HG03066 (cell line): ENCODE results near the gene ARPP21.

Experiments used
- ATAC-seq: cut with Tn5 transposase; IDR thresholded peaks from one replicate; pipeline ENCODE4 v1.9.1; 2021; ENCODE audit warnings: low read depth; ENCODE audit not compliant: unreplicated experiment

Gene ARPP21

DNA sequence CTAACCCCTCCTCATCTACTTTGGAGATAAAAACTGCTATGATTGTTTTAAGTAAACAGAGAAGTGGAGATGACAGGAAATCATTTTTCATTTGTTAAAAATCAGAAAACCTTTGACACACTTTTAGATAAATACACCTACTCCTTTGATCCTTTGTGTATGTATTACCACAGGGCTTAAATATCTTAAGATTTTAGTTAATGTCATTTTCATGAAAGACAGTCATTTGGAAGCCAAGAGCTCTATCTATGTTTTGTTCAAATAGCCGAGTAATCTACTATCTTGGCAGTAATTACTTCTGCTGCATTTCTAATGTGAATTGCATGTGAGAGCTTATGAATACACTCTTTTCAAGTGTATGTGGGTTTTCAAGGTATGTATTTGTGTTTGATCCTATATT, 2.0 kb downstream of the ARPP21 start:
- ATAC-seq, result no peak

- ATAC-seq, result no peak
These were observed 2.7 kb downstream of the ARPP21 start for GRCh38 chr3:35641920-35642527.

GRCh38 chr3:35643495-35643894, 4.2 kb downstream of the ARPP21 start:
- no peak for ATAC-seq

DNA sequence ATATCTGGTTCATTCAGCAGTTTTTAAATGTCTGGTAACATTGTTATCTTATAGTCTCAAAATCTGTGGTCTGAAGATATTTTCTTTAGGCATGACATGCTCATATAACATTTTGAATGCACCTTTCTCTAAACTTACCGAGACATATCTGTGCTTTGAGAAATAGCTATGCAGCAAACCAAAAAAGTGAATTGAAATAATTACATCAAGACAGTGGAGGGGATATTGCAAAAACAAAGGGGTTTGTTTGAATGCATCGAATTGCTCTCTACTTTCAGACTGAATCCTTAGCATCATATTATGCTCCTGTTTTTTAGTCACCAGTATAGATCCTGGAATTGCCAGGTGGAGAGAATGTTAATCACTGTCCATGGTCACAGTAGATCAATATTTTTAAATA, 5.1 kb downstream of the ARPP21 start:
- no peak for ATAC-seq

DNA sequence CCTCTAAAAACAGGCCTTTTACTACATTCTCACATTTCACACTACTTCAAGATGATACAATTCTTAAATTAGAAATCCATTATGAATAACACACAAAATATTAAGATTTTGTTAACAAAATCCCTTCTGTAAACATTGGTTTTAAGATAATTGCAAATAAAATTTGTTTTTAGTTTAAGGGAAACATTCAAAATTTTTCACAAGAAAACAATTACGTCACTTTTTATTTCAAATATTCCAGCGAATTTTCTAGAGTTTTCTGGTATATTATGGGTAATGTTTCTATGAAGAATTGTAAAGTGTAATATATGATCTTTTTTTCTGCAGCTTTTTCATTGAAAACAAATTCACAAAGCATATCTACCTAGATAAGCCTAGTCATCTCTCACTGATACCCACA, 5.9 kb downstream of the ARPP21 start:
- no peak for ATAC-seq

DNA sequence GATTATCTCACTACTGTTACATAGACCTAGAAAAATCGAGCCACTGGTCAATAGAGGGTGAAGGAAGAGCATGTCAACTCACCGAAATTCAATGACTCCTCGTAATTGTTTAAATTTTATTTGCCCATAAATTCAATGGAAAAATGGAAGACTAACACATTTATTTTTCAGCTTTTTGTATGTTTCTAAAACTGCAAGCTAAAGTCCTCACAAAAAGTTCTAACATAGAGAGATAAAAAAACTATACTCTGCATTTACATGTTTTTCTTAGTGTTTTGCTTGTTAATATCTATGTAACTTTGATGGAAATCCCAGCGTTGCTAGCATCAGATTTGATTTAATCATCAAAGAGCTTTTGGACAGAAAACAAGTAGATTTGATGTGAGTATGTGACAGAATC, 6.8 kb downstream of the ARPP21 start:
- no peak for ATAC-seq

DNA sequence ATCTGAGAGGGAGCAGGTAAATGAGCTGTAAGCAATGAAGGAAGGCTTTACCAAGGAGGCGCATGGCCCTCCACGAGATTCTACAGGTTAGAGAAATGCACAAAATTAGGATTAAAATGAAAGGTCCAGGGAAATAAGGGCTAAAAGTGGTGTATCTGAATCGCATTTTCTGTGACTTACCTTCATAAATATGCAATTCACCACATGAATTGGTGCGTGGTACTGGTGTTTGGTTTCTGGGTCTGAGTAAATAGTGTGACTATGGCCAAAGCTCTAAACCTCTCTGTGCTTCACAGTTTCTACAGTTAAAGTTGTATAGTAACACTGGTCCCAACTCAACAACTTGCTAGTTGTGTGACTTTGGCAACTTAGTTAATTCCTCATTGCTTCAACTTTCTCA, 8.1 kb downstream of the ARPP21 start:
- ATAC-seq, result no peak

DNA sequence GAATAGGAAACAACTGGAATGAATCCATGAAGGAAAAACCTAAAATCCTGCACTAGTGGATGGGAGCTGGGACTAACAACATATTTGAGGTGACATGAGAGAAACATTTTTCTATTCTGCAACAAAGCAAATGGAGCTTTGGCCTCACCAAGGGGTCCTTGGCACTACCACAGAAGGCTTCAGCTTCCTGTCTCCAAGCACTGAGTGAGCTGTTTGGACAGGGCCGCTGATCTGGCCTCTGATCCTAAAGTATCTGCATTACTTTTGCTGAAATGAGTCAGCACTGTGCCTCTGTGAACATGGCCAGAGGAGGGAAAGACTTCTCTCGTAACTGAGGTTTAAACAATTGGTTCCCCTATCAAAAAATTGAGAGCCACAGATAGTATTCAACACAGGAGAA, 9.0 kb downstream of the ARPP21 start:
- no peak for ATAC-seq

DNA sequence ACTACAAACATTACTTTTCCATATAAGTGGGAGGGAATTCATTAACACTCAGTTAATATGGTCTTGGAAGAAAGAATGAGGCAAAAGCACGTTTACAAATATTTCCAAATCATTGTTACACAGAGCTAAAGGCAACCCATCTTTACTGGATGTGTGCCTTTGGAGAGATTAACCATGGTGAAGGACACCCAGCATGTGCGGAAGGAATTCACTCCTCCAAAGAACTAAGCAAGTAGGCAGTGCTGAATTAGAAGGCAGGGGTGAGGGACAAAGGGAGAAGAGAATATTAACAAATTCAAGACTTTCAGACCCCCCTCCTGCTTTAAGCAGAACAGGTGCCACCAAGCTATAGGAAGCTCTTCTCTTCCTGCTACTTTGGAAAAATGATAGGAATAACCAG, 10.1 kb downstream of the ARPP21 start:
- no peak for ATAC-seq

- ATAC-seq, result no peak
These were observed 12.1 kb downstream of the ARPP21 start for GRCh38 chr3:35651426-35651825.

DNA sequence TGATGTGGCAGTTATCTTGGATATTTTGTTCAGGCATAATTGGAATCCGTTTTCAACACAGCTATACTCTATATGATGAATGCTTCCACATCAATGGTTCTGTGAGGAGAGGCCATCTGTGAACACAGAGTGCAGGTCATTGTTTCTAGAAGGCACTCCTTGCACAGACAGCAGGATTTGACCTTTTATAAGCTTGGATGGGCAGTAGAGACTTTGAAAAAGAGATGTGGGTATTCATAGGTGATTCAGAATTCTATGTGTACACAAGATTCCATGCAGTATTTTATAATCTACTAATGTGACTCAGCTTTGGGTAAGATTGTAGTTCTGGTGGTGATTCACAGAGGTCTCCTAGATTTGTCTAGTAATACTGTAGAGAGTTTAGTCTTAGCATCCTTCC, 12.5 kb downstream of the ARPP21 start:
- ATAC-seq, result no peak

DNA sequence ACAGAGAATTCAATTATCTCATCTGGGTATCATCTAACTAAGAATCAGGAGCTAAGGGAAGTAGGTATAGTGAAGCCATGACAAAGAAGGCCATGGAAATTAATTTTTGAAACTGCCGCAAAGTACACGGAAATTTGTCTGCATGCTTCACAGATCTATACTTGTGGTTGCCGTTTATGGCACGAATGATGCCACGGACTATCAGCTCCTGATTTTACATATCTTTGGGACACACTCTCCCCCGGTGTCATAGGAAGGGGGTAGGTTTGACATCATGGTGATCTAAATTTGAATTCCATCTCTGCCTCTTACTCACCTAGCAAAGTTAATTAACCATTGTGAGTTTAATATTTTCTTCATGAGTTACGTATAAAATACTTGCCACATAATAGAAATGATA, 14.0 kb downstream of the ARPP21 start:
- ATAC-seq, result no peak

- no peak for ATAC-seq
These were observed 15.2 kb downstream of the ARPP21 start for GRCh38 chr3:35654476-35654875.

GRCh38 chr3:35658686-35659085, 19.4 kb downstream of the ARPP21 start:
- no peak for ATAC-seq

- no peak for ATAC-seq
These were observed 20.4 kb downstream of the ARPP21 start for GRCh38 chr3:35659768-35660167.

GRCh38 chr3:35663471-35663870, 24.1 kb downstream of the ARPP21 start:
- no peak for ATAC-seq

DNA sequence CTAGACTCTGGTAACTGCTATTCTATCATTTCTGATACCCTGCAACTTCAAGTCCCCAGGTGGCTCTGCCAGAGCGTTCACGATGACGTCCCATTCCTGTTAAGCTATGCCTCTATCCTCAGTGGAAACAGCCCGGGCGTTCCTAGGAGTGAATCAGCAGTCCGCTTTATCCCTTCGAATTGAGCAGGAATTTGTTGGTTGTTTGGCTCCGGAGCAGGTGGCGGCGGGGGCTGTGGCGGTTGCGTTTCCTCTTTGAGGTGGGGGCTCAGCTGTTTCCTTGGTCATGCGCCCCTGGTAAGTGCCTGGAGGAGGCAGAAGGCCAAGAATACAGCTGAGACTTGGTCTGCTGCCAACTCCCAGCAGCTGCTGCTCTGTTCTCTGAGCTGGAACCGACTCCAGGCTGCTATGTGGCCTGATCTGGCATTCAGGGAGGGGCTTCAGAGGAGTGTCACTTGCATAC, 25.2 kb downstream of the ARPP21 start:
- ATAC-seq, result peak; percentile 73

GRCh38 chr3:35665390-35666055, 26.2 kb downstream of the ARPP21 start:
- no peak for ATAC-seq

DNA sequence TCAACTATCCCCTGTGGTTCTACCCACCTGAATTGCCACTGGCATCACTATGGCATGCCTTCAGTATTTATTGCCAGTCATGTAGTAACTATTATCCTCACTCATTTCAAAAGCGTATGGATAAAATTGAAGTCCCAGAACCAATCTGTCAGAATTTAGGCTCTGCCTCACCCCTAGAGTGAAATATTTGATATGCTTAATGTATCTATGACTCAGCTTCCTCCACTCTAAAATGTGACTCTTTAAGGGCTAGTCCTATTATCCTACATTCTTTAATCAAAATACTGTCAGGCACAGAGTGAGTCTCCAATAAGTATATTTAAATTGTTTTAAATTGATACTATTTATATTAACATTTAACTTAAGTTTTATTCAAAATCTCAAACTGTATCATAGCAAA, 27.6 kb downstream of the ARPP21 start:
- no peak for ATAC-seq

DNA sequence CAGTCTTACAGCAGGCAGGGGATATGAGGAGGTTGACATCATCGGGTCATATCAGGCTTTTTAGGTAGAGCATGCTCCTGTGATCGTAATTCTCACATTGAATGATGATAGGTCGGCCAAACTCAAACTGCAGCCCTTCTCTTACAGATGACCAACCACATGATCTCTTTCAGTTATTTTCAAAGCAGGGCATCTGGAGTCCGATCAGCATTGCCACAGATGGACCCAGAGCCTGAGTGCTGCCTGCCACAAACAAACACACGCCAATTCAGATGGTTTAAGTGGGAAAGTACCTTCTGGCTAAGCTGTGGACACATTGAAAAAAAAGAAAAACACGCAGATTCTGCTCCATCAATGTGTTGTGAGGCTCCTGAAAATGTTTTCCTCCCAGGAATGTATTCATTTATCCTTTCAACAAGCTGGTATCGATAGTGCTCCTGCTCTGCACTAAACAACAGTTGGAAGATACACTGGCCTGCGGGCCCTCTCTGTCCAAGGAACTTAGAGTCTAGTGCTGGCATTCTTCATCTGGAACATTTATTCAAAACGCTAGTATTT, 31.2 kb downstream of the ARPP21 start:
- ATAC-seq, result no peak

GRCh38 chr3:35671483-35671882, 32.2 kb downstream of the ARPP21 start:
- ATAC-seq, result no peak

GRCh38 chr3:35673017-35673416, 33.7 kb downstream of the ARPP21 start:
- no peak for ATAC-seq
